Thyroid gland (tissue), 4 donors: Measurements from ENCODE around the gene CNDP1.

Experiments
- POLR2A ChIP-seq, 2 donors: fragments of 450-650 bp; IDR thresholded peaks; one replicate each; pipeline ENCODE4 v1.6.1; 2017; ENCODE audit warnings: antibody characterized with exemption in 2 of 2, mild to moderate bottlenecking in 2 of 2, moderate library complexity in 1 of 2
- TF ChIP-seq, protein P1 (sequence below), 6 experiments: fragments of 200-600 bp in 3 of 6; fragments of 450-650 bp in 3 of 6; sonication (generic) in 3 of 6; IDR thresholded peaks; one replicate each; pipeline ENCODE4 v1.5.1; 2016 to 2019; ENCODE audit warnings: antibody characterized with exemption in 6 of 6, mild to moderate bottlenecking in 2 of 6, inconsistent platforms in 1 of 6, moderate library complexity in 1 of 6

DNA sequence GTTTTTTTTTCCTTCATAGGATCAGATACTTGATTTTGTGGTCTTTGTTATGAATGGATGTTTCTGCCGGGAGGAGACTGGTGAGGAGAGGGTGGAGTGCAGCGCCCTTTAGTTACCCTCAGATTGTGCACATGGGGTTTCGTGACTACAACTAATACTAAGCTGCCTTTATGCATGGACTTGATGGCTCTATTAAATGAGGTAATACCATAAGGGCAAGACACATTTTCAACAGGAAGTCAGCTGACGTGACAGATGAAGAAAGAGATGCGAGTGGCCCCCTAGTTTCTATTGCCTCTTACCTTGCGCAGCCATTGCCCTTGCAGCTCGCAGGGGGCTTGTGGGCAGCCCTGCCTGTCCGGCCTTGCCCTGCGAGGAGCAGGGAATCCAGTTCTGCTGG lies 87.8 kb downstream of the CNDP1 start:
- TF ChIP-seq, protein P1, sequence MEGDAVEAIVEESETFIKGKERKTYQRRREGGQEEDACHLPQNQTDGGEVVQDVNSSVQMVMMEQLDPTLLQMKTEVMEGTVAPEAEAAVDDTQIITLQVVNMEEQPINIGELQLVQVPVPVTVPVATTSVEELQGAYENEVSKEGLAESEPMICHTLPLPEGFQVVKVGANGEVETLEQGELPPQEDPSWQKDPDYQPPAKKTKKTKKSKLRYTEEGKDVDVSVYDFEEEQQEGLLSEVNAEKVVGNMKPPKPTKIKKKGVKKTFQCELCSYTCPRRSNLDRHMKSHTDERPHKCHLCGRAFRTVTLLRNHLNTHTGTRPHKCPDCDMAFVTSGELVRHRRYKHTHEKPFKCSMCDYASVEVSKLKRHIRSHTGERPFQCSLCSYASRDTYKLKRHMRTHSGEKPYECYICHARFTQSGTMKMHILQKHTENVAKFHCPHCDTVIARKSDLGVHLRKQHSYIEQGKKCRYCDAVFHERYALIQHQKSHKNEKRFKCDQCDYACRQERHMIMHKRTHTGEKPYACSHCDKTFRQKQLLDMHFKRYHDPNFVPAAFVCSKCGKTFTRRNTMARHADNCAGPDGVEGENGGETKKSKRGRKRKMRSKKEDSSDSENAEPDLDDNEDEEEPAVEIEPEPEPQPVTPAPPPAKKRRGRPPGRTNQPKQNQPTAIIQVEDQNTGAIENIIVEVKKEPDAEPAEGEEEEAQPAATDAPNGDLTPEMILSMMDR (IDR thresholded peaks at IDR 0.05), result no peak
- no peak for TF ChIP-seq POLR2A (IDR thresholded peaks at IDR 0.05)
